ENCODE data around the gene HABP2.

HABP2 gene

DNA sequence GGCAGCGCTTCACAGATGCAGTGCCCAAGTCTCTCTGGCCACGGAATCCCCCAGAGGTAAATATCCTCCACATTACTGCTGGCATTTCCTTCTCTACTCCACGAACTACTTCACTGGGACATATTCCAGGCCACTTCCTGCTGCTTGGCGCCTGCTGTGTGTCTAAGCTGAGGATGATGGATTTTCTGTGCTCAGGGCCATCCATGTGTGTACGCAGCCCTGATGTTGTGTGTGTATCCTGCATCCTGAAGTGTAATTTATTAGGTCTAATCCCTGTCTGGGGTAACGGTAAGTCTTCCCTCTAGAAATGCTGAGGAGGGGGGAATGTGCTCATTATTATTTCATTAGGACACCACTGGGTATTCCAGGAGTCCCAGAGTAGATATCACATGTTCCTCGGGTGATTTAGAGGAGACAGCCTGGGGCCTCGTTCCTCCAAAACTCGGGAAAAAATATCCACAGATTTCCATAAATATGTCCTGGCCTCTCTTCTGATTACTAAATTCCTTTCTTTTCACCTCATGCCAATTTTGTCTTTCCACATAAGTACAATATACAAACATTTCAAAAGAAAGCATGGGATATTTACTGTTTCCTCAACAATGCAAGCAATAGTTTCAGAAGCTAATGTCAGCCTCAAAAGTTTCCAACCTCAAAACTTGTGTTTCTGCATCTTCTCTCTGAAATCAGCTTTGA lies 25.5 kb upstream of the HABP2 start:
- FAIRE-seq = no peak

DNA sequence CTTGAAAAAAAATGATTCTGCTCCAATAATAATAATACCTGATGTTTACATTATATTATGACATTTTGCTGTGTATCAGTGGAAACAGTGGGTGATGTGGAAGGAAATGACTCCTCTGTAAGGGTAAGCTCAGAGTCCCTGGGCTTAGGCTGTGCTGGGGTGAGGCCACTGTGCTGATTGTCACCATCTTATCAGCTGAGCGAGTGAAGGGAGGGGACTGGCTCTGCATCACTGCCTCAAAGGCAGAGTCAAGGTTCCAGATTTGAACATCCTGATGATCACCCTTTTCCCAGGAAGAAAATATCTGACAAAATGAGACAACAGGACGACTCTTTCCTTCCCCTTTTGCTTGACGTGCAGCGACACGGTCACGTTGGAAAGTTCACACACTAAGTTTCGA lies 24.0 kb upstream of the HABP2 start:
- FAIRE-seq = no peak

DNA sequence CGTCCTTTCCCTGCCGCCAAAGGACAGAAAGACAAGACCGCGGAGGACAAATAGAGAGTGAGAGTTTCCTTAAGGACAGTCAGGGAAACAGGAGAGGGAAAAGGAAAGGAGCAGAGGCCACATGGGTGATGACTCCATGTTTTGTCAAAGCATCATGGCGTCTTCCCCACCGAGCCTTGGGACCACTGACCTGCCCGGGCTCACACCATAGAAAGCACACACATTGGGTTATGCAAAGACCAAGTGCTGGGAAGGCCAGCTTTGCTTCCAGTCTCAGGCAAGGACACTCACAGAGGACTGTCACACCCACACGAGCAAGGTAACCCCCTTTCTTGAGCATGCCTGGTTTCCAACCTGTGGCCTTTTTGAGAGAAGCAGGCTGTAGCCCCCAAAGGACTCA lies 23.3 kb upstream of the HABP2 start:
- FAIRE-seq = no peak

DNA sequence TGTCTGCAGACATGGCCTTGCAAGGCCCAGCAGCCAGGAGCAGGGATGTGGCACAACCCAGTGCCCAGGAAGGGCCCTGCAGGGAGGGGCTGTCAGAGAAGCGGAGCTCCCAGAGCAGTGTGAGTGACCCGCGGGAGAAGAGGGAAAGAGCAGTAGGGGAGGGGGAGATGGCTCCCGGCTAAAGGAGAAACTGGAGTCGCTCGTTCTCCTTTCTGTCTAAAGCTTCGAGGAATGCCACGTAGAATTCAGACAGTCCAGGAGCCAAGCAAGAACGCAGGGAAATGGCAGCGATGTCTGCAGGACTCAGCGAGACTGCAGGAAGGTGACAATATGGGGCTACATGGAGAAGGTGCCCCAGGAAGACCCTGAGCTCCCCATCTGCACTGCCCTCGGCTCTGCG lies 22.4 kb upstream of the HABP2 start:
- FAIRE-seq = no peak

DNA sequence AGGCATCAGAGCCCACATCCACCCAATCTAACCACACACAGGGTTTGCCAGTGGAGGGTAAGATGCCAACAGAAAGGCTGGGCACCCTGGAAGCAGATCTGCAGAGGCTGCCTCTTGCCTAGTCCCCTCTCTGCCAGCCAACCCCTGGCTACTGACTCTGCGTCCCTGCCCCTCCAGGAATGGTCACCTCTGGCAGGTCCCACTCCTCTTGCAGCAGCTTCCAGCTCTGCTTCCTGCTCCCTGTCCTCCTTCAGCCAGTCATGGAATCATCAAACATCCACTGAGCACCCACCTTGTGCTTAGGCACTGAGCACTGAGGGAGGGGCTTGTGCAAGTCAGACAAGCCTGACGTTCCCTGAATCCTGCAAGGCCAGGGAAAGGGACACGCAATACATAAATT lies 20.1 kb upstream of the HABP2 start:
- no peak for FAIRE-seq

DNA sequence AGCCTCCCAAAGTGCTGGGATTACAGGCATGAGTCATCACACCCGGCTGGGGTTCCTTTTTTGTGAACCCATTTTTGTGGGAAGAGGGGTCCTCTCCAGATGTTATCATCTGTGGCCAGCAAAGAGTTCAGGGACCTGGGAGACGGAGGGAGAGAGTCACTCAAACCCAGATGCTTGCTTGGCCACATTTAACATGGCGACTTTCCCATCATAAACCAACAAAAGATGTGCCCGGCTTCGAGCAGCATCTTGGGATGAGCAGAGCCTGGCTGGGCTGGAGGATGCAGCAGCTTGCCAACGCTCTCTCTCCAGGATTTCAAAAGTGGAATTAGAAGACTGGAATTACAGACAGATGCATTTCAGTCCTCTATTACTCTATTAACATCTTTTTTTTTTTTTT lies 19.1 kb upstream of the HABP2 start:
- FAIRE-seq = no peak

DNA sequence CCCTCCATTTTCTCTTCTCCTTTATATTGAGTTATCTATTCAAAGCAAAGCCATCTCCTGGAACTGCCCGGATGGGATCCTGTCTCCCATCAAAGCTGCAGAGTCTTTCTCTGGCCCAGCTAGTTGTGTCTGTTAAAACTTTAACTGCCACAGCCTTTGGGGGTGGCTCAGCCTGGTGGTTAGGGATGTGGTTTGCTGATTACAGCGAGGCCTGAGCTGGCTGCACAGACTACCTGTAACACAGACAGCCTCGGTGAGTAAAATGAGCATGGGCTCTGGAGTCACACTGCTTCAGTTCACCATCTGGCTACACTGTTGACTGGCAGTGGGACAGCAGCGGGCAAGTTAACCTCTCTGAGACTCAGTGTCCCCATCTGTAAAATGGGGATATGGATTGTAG lies 18.4 kb upstream of the HABP2 start:
- FAIRE-seq = no peak

DNA sequence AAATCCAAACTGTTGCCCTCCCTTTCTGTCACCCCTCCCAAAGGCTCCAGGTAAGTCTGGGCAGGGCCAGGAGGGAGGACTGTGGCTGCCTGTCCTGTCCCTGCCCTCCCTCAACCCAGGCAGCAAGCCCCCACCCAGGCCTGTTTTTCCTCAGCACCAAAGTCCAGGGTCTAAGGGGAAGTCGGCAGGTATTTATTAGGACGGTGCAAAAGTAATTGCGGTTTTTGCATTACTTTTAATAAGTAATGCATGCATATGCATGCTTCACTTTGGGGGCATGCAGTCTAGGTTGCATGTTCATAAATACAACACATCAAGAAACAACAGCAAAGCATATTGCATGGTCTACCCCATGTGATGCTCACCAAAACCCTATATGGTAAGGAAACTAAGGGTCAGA lies 15.2 kb upstream of the HABP2 start:
- FAIRE-seq = no peak

DNA sequence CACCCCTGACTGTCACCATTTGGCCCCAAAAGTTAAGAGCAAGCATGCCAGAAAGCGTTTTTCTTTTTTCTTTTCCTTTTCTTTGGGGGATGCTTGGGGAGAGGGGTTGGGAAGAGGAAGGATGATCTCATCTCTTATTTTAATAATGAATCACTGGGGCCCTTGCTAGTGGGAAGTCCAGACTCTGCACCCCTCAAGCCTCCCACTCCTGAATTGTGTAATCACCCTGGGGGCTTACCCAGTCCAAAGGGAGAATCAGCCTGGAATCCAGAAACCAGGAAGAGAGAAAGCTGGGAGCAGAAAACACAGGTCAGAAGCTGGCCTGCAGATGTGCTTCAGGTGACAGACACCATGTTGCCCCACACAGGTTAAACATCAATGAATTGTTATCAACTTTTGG lies 14.7 kb upstream of the HABP2 start:
- FAIRE-seq = no peak

DNA sequence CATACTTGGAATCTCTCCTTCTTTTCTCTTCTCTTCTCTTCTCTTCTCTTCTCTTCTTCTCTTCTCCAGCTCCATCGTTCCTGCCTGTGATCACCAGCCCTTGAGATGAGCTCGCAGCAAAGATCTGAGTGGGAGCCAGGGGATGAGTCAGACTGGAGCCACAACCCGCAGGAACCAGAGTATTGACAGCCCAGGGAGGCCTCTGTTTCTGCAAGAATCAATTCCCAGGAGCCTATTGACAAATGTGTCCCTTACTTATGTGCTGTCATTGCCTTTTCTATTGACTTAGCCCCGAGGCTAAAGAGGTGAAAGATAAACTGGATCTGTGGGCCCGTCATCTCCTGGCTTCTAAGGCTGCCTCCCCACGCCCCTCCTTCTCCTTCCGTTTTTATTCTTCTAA lies 13.1 kb upstream of the HABP2 start:
- FAIRE-seq = no peak

DNA sequence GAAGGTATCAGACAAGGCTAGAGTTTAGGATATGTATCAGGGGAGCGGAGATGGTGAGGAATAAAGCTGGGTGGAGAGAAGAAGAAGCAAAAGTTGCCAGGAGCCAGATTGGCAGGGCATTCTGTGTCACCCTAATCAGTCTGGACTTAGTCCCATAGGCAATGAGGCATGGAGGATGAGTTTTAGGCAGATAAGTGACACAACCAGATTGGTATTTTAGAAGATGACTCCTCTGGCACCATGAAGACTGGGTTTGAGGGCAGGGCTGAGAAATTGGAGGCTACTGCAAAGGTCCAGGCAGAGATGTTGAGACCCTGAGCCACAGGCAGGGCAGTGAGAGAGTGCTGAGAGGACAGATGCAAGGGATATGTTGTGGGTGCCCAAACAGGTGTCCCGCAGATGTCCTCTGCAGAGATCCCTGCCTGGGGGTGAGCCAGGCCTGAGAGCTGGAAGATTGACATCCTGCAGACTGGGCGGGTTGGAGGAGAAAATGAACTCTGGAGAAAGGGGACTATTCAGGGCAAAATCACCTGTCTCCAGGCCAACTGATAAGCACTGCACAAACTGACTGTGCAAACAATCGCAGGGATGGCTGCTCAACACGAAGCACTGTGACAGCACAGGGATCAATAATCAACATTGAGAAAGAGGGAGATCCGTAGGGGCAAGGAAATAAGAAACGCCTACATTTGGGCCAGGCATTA lies 11.9 kb upstream of the HABP2 start:
- no peak for FAIRE-seq

DNA sequence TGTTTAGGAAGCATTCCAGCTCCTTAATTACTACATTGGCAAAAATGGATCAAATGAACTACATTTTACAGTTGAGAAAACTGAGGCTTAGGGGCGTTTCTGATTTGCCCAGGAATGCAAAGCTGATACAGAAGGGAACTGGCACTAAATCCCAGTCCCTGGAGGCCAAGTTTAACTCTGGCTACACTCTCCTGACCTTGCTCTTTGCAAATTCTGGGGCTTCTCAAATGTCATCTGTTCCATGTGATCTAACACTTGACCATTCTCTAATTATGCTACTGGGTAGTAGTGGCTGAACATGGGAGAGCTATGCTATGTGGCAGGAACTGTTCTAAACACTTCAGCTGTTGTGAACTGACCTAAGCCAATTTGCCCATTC lies 11.3 kb upstream of the HABP2 start:
- FAIRE-seq = no peak

DNA sequence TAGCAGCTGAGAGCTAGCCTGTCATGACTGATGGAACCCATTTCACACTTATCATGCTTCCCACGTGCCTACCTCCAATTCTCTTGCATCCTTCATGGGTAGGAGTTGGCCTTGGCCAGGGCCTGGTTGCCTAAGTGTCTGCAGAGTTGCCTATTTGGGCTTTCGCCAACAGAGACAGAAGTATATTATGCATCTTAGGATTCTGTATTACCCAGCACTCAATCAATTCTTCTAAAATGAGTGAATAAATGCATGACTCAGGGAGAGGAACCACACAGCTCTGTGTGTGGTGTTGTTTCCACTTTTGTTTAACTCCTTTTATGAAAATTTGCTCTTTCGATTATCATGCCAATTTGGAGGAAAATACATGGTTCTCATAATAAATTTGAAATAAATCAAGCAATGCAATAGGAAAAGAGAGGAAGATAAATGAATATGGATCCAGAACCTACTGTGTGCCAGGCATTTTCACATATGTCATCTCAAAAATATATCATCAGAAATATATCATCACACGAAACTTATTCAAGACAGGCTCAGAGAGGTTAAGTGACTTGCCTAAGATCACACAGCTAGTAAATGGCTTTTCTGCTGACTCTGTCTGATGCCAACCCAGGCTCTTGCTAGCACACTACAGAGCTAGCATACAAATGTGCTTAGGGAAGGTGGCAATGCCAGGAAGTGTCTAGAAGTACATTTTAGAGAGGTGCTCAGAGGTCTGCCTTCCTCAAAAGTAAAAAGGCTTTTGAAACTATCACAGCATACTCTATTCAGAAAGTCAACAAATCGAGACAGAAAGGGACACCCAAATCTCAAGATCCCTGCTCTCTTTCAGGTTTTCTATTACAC lies 9.5 kb upstream of the HABP2 start:
- no peak for FAIRE-seq

DNA sequence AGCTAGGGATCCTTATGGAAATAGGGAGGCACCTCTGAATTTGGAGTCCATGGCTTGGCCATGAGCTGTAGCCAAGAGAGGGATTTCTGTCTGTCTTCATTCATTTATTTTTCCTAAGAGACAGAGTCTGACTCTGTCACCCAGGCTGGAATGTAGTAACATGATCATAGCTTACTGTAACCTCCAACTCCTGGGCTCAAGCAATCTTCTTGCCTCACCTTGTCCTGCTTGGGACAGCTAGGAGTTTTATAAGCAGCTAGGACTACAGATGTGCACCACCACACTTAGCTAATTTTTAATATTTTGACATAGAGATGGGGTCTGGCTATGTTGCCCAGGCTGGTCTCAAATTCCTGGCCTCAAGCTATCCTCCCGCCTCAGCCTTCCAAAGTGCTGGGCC lies 8.5 kb upstream of the HABP2 start:
- FAIRE-seq = no peak

DNA sequence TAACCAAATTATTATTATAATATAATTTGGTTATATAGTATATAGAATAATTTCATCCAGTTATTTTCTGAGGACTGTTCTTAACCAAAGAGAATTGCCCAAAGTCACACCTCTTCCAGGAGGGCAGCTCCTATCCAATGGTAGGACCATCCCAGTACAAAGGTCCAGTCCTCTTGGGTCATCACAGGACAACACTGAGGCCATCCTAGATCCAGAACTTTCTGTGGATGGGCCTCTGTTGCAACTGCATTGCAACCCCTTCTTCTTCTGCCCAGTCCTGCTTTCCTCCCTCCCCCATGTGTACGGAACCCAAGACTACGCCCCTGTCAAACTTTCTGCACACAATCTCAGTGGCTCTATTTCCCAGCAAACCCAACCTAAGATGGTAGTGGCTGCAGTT lies 5.4 kb upstream of the HABP2 start:
- no peak for FAIRE-seq

DNA sequence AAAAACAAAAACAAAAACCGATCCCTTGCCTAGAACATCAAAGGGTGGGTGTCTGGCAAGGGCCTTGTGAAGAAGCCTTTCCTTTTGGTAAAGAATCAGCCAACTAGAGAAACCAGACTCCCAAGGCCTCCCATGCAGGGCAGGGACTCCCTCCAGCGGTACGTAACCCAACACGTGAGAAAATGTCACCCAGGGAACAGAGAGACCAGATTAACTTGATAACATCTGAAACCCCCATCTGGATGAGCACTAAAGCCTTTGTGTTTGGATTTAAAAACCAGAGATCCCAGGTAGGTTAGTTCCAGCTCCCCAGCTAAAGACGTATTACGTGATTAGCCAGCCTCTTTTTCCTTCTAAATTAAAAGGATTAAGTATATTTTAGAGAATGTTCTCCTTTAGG lies 3.0 kb upstream of the HABP2 start:
- no peak for FAIRE-seq

DNA sequence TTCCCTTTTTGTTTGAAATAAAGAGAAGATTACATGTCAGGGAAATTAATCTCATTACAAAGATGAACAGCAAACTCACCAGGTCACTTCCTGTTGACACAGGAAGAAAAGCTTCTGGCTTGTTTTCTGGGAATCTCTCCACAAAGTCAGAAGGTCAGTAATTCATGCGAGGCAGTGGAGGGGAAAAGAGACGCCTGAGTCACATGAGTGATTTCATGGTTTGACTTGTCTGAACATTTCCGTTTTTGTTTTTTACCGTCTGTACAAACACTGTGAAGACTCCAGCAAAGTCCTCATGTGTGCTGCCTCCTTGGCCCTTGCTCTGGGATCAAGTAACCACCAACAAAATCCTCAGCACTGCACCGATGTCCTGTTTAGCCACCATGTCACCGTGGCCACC lies 2.5 kb upstream of the HABP2 start:
- no peak for FAIRE-seq

DNA sequence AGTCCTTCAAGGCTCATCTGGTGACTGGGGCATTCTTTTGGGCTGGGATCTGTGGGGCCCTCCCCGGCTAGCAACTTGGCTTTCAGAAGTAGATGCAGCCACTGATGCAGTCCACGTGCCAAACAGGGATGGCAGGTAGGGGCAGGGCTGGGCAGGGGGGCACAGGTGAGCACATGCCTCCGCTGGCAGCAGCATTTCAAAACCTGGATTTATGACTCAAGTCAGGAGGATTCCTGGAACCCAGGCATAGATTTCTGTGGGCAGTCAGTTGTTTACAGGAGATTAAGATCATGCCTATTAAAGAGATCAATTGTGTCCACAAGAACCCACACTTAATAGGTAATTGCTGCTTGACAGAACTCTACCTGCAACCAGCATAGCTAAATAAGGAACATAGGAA lies 839 bp upstream of the HABP2 start:
- FAIRE-seq = no peak

DNA sequence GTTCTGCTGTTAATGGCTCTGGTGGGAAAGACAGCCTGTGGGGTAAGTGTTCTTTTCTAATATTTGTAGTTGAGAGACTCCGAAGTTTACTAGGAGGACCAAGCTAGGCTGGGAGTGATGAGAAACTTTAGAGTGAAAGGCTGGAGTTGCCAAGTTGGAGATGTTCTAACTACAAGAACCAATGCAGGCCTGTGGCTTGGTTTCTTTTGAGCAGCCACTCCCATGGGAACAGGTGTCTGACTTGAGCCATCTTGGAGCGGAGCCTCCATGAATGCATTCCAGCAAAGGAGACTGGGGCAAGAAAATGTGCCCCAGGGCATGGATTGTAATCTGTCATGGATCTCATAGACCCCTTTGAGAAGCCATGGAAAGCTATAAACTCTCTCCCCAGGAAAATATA lies 296 bp downstream of the HABP2 start:
- no peak for FAIRE-seq

DNA sequence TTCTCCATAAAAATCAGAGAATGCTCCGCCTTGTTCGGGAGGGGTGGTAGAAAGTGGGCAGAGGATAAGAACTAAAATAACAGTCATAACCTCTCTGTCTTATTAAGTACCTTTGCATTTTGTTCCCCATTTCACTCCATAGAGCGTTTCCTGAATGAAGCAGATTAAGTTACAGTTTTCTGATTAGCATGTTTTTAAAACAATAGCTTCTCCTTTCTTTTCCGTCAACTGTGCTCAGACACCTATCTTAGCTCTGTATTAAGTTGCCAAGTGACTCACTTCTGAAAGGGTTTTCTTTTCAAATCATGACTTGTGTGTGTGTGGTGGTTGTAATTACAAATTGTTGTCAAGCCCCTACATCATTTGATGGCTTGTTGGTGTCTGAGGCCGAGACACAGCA lies 1.4 kb downstream of the HABP2 start:
- no peak for FAIRE-seq

DNA sequence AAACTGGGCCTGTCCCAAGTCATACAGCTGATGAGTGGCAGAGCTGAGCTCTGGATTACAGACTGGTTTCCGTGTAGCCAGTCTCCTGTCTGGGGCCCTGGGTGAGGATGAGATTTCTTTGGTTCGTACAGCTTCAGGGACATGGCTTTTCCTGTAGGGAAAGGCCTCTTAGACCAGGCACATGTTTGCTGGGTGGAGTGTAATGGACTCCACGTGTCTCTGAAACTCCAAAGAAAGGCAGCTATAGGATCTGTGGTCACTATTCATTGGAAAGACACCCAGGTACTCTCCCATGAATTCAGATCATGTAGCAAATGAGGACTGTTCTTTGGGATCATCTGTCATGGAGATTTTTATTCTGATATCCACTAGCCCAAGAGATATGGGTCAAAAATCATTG lies 2.4 kb downstream of the HABP2 start:
- no peak for FAIRE-seq

DNA sequence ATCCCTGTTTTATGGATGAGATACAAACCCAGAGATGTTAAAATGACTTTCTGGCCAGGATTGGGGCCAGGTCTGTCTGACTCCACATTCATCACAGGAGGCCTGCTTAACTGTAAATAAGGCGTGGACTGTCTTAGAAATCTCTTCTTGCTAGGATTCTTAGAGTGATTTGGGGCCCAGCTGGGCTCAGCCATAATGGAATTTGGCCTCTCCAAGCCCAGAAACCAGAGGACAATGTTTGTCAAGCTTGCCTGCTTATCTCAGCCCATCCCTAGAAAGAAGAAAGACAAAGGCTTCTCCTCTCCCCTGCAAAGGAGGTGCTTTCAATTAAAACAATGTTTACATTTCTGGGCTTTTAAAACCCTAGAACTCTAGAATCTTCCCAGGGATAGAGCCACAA lies 2.9 kb downstream of the HABP2 start:
- FAIRE-seq = no peak

DNA sequence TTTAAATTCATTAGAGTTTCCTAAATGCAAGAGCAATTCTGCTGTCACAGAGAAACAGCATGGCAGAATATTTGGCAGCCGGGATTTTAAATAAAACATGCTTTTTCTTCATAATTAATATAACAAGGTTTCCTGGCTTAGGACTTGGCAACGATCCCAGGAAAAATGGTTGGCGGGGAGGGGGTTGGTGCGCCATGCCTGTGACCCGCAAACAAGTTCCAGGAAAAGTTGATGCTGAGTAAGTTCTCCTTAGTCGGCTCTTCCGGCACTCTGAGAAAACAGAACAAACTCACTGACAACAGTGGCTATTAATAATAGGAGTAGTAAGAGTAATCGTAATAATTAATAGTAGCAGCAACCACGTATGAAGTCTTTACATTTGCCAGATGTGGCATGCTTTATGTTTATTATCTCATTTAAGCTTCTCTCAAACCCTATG lies 4.6 kb downstream of the HABP2 start:
- FAIRE-seq = no peak

DNA sequence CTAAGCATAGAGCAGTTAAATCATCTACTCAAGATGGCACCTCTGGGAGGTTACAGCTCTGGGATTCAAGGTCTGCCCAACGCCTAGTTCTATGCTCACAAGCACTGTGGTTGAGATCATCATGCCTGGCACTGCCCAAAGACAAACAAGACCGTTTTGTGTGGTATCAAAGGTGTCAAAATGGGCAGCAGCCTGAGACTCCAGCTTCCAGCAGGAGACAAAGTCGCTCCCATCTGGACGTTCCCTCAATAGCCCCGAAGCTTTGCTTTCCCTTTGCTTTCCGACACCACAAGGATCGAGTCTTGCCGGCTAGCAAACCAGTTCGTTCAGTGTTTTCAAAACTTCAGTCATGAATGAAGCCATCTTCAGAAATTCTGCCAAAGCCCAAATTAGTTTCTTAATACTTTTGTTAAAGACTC lies 5.1 kb downstream of the HABP2 start:
- no peak for FAIRE-seq

Data from A204.1 (cell line).